MCF 10A (cell line): Measurements from ENCODE around the gene INA. TPM values are rescaled to one million over a fixed set of nuclear protein-coding genes. Genes with fewer than 3 reads are reported as not detected.
"Not testable (repeated sequence)": the region's sequence is repeated elsewhere in the genome, so short reads cannot be mapped to it uniquely, and the experiment has no call there.

Experiments used
- BruUV-seq: library from RNA; stranded (reverse); fragments of 400-500 nt; replicated peaks from 2 replicates; lab custom pipeline; 2021; lab: Mats Ljungman, UMichigan
- CTCF ChIA-PET: fragments of 300-600 bp; sonication (Branson Sonifier 250); formaldehyde crosslinking; extraction: SDS; loops from one replicate; lab custom pipeline; 2021; ENCODE audit warnings: antibody characterized with exemption, inconsistent platforms; lab: Yijun Ruan, JAX
- POLR2A ChIA-PET: fragments of 300-600, 350-650 bp; sonication (Branson Sonifier 250); formaldehyde crosslinking; extraction: SDS; loops from one replicate; lab custom pipeline; 2020; ENCODE audit warnings: antibody characterized with exemption, inconsistent platforms; lab: Yijun Ruan, JAX
- DNase-seq: peaks from one replicate; pipeline ENCODE4 v3.0.0-alpha.2; 2018; ENCODE audit not compliant: unreplicated experiment
- H3K27ac Mint-ChIP-seq: one replicate; pipeline ENCODE4 v1.8.0; 2022; ENCODE audit warnings: mild to moderate bottlenecking, low read depth, mixed read lengths; ENCODE audit not compliant: unreplicated experiment
- H3K27me3 Mint-ChIP-seq: one replicate; pipeline ENCODE4 v1.8.0; 2022; ENCODE audit warnings: mixed read lengths; ENCODE audit not compliant: insufficient read depth, unreplicated experiment
- H3K36me3 Mint-ChIP-seq: one replicate; pipeline ENCODE4 v1.8.0; 2022; ENCODE audit warnings: mild to moderate bottlenecking, moderate library complexity, mixed read lengths; ENCODE audit not compliant: insufficient read depth, unreplicated experiment
- H3K4me1 Mint-ChIP-seq: one replicate; pipeline ENCODE4 v1.8.0; 2022; ENCODE audit warnings: mixed read lengths; ENCODE audit not compliant: insufficient read depth, unreplicated experiment
- H3K4me3 Mint-ChIP-seq: one replicate; pipeline ENCODE4 v1.8.0; 2022; ENCODE audit warnings: mild to moderate bottlenecking, moderate library complexity, mixed read lengths; ENCODE audit not compliant: unreplicated experiment
- H3K9me3 Mint-ChIP-seq: one replicate; pipeline ENCODE4 v1.8.0; 2022; ENCODE audit warnings: mixed read lengths; ENCODE audit not compliant: unreplicated experiment
- CTCF ChIP-seq: fragments of 200-600 bp; IDR thresholded peaks from one replicate; pipeline ENCODE4 v1.8.0; 2022; ENCODE audit warnings: antibody characterized with exemption, mild to moderate bottlenecking; ENCODE audit not compliant: unreplicated experiment
- intact Hi-C: fragments of 100-400 bp; cut with micrococcal nuclease; formaldehyde crosslinking; loops from 2 replicates; pipeline ENCODE4 v1.14.1; 2022
- total RNA-seq: library from RNA; stranded (reverse); gene quantifications from 2 replicates; pipeline ENCODE4 v1.2.3, GENCODE V29; 2022

Gene INA
- total RNA-seq, 1 experiment from 2014 or later: not detected

- Mint-ChIP-seq H3K36me3 (no peaks in the 10 kb centered on the region), H3K27me3 (no peaks in the 10 kb centered on the region), H3K27ac (no peak overlapping the region), H3K4me1 (peaks cover 18% of the 10 kb centered on the region), H3K4me3 (no peak overlapping the region), H3K9me3 (no peaks in the 10 kb centered on the region)
- TF ChIP-seq CTCF: no peak
- ChIA-PET CTCF (no interaction called here), POLR2A (no interaction called here)
- DNase-seq: no peak
- intact Hi-C loops: no loop called here
- no TSS peak for BruUV-seq
Observed at GRCh38 chr10:103257812-103258211, 19.1 kb upstream of the INA start.

GRCh38 chr10:103258928-103259327 lies 18.0 kb upstream of the INA start:
- BruUV-seq, H3K27me3 Mint-ChIP-seq, H3K4me3 Mint-ChIP-seq, CTCF ChIA-PET, H3K9me3 Mint-ChIP-seq, H3K27ac Mint-ChIP-seq, POLR2A ChIA-PET, DNase-seq, H3K36me3 Mint-ChIP-seq, intact Hi-C loops: not testable (repeated sequence)
- H3K4me1 Mint-ChIP-seq: peaks cover 17% of the 10 kb centered on the region

GRCh38 chr10:103259989-103260388 lies 16.9 kb upstream of the INA start:
- no peak overlapping the region for H3K27ac Mint-ChIP-seq
- no peak overlapping the region for H3K4me3 Mint-ChIP-seq
- no peaks in the 10 kb centered on the region for H3K9me3 Mint-ChIP-seq
- H3K36me3 Mint-ChIP-seq: no peaks in the 10 kb centered on the region
- TF ChIP-seq CTCF: no peak
- H3K4me1 Mint-ChIP-seq: peaks cover 8% of the 10 kb centered on the region
- POLR2A ChIA-PET: interaction anchor here (0.7 to 1.0 kb wide), 2 partner anchors 19 to 72 kb away, joined by 3 read pairs; no protein-coding TSS in a partner anchor
- DNase-seq: no peak
- BruUV-seq: no TSS peak
- CTCF ChIA-PET: interaction anchor here (0.5 kb wide), 1 partner anchor 29 kb away, joined by 4 read pairs; no protein-coding TSS in a partner anchor
- intact Hi-C loops: no loop called here
- H3K27me3 Mint-ChIP-seq: peaks cover under 1% of the 10 kb centered on the region

- H3K27ac Mint-ChIP-seq: no peak overlapping the region
- no peaks in the 10 kb centered on the region for H3K9me3 Mint-ChIP-seq
- DNase-seq: no peak
- H3K36me3 Mint-ChIP-seq: no peaks in the 10 kb centered on the region
- BruUV-seq: no TSS peak
- H3K4me1 Mint-ChIP-seq: no peaks in the 10 kb centered on the region
- H3K4me3 Mint-ChIP-seq: no peak overlapping the region
- TF ChIP-seq CTCF: no peak
- H3K27me3 Mint-ChIP-seq: peaks cover 15% of the 10 kb centered on the region
- intact Hi-C loops: no loop called here
- CTCF ChIA-PET: no interaction called here
- POLR2A ChIA-PET: no interaction called here
Observed at GRCh38 chr10:103262229-103262628, 14.7 kb upstream of the INA start.
